Esophagus mucosa (tissue), 1 donor: ENCODE results near the gene MGST2. TPM values are rescaled to one million over a fixed set of nuclear protein-coding genes. Genes with fewer than 3 reads are reported as not detected.

Experiments
- ATAC-seq: fragments of 200-7000 bp; cut with Tn5 transposase; one replicate; pipeline ENCODE4 v1.9.1; 2020
- total RNA-seq: library from RNA; stranded (reverse); gene quantifications from one replicate; pipeline ENCODE4 v1.2.4, GENCODE V29; 2023
- donor health status: DM: yes; HTN: yes; CAD: no.

Gene MGST2
- total RNA-seq, 1 donor from 2014 or later, result 128 TPM

DNA sequence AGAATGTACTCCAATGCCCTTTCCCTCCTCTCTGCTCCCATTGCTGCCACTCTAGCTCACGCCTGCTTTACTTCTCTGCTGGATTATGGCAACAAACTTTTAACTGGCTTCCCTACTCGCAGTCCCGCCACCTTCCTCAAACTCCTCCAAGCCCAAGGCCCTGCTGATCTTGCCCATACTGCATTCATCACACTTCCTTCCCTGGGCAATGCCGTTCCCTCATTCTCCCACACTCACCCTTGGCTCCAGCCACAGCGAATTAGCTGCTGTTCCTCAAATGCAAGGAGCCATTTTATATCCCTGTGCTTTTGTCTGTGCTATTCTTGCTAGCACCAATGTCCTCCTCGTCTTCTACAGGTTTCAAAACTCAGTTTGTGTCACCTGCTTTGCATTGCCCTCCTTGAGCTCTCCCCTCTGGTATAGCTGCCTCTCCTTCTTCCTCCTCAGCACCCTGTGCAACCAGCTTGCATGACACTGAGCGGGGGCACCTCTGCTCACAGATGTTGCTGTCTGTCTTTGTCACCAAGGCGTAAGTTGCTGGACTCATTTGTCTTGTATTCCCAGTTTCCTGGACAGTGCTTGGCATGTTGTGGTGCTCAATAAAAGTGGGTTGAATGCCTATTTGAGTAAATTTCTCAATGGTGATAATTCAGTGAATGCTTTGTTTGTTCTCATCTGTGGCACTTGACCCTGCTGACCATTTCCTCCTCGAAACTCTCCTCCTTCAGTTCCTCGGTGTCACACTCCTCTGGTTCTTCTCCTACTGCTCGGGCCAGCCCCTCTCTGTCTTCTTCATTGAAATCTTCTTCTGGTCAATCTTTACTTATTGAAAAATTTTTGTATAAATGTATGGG, 22.4 kb upstream of the MGST2 start:
- ATAC-seq, result no peak

DNA sequence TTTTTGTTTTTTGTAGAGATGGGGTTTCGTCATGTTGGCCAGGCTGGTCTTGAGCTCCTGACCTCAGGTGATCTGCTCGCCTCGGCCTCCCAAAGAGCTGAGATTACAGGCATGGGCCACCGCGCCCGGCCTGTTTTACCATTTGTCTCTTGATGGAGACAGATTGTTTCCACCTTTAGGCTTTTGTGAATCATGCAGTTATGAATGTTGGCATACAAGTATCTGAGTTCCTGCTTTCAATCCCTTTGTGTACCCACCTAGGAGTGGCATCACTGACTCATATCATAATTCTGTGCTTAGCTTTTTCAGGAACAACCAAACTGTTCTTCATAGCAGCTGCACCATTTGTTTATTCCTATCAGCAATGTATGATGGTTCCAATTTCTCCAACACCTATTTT, 20.2 kb upstream of the MGST2 start:
- peak; percentile 95 for ATAC-seq

DNA sequence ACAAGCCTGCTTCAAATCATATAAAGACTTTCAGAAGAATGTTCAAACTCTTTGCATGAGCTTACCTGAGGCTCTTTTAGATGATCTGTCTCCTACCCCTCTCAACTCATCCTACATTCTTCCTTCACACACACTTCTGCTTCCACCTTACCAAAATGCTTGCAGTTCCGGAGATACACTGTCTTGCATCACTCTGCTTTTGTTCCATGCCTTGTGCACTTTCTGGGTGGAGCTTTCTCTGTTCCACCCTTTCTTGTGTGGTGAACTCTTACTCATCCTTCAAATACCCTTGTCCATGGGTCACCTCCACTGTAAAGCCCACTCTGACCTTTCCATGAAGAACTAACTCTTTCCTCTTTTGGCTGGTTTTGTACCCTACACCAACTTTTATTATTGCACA, 18.4 kb upstream of the MGST2 start:
- ATAC-seq, result peak; percentile 79

DNA sequence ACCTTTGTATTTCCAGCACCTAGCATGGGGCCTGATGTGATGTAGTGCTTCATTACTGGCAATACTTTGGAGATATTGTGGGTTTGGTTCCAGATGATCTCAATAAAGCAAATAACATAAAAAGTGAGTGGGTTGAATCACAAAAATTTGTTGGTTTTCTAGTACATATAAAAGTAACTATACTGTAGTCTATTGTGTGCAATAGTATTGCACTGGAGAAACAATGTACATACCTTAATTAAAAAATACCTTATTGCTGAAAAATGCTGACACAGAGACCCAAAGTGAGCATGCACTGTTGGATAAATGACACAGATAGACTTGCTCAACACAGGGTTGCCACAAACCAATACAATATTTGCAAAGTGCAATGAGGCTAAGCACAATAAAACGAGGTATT, 17.7 kb upstream of the MGST2 start:
- ATAC-seq, result no peak

DNA sequence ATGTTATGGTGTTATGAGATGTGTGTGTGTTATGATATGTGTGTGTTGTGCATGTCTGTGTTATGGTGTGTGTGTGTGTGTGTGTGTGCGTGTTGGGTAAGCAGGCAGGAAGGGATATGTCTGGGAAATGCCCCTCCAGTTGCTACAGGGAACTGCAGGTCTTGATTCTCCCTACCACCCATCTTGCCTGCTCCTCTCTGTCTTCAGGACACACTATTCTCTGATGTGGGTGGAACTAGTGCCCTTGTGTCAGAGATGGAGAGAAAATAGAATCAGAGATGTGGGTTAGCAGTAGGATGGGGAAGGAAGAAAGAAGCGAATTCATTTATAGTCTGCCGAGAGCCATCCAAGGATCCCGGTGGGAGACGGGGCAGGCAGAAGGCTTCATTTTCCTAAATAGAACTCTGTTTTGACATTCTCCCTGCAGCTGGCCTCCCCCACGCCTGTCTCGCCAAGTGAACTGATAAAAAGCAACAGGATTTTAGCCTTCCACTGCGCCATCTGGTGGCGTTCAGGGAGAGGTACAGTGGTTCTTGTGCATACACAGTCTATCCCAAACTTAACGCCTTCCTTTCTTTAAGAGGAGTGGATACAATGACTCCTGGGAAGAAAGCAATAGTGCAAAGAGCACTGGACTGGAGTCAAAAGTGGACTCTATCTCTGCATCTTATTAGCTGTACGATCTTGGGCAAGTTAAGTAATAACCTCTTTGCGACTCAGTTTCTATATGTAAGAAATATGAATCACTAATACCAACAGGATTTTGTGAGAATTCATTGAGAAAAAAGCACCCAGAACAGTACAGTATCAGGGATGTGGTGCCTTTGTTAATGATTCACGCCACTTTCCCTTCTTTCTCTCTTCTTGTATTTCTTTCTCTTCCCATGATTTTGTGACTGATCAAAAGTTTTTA, 14.1 kb upstream of the MGST2 start:
- peak; percentile 62 for ATAC-seq

DNA sequence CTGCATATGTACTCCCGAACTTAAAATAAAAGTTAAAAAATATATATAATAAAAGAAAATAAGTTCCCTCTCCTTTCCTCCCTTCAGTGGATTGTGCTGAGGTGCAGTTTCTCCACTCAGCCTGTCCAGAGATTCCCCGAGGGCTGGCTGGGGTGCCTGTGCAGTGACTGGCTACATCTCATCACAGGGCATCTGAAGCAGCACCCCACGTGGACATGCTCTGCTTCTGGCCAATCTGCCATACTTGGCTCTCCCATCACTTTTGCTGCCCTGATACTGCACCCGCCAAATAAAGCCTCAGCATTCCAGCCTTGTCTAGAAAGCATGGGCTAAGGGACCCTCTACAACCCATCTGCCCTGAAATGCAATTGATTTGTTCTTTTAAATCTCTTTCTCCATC, 11.1 kb upstream of the MGST2 start:
- ATAC-seq, result no peak

DNA sequence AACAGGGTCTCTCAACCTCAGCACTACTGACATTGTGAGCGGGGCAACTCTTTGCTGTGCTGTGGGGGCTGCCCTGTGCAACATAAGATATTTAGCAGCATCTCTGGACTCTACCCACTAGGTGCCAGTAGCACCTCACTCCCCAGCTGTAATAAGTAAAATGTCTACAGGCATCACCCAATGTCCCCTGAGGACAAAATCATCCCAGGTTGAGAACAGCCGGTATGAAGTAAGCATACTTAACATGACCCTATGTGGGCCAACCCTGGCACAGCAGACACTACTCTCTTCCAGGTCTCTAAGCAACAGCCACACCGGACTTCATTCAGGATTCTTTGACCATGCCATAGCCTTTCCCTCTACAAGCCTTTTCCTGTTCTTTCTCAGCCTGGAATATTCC, 10.5 kb upstream of the MGST2 start:
- peak; percentile 55 for ATAC-seq

DNA sequence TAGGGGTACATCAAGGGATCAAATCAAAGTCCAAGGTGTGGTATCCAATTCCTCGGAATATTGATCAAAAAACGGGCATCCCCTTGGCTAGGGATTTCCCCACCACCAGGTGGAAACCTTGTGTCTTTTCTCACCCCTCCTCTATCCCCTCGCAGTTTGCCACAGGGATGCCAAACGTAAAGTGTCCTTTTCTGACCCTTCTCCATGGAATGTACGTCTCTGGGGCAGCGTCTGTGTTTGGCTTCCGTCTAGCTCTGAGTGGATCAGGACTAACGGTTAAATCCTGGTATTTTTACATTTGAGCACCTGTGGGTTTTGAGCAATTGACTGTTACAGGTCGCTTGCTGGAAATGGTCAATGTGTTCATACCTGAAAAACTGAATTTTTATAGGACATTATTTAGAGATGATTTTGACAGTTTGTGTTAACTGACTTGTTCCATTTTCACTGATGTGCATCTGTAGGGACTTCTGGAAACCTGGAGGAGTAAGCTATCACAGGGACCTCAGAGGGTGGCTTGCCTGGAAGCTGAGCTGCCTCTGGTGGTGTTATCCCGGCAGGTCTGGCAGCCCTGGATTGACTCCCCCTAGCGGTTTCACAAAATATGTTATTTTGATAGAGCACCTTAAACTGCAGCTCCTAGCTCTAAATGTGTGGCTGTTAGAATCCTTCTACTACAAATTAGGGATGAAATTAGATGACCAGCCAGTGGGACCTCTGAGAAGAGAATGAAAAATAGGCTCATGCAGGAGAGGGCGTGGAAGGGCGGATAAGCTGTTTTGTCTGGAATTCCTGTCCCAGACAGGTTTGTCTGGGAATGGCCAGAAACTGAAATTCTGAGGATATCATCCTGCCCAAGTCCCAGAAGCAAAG, 8.8 kb upstream of the MGST2 start:
- ATAC-seq, result peak; percentile 73

DNA sequence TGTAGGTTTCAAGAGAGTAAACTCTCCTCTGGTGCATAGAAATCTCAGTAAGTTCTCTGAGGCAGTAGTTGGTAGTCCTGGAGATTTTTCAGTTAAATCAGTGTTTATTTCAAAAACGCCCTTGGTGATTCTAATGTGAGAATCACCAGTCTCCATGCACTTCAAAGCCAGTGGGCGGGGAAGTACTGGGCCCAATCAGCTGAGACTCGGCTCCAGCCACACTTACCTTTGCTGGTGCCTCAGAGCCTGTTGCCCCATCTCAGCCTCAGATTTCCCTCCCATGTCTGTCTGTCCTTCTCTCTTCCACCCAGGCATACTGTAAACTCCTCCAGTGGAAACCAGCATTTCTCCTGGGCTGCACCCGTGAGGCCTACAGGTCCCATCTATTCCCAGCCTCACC, 7.4 kb upstream of the MGST2 start:
- peak; percentile 57 for ATAC-seq

DNA sequence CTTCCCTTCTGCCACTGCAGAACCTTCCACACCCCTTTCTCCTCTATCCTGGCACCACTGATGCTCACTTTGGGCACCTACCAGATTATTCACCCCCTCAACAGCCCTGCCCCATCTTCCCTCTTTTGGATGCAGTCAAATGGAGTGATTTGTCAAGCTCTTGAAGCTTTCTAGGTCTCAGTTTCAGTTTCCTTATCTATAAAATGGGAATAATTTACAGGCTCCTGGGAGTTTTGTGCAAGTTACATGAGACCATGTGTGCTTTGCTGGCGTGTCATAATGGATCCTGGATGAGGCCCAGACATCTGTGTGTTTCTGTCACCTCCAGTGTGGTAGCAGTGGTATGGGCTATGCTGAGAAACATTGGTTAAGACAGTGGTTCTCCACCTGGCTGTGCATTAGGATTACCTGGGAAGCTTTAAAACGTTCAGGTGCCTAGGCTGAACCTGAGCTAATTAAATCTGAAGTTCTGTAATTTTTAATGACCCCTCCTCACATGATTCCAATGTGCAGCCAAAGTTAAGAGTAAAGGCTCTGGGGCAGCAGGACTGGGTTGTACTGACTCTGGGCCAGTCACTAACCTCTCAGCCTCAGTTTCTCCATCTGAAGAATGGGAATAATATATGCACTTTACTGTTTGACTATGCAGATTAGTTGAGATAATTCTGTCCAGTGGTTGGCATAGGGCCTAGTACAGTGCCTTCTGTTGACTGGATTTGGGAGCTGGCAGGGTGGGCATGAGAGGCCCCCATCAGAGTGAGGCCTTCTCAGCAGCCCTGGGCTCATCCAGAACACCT, 6.8 kb upstream of the MGST2 start:
- no peak for ATAC-seq

DNA sequence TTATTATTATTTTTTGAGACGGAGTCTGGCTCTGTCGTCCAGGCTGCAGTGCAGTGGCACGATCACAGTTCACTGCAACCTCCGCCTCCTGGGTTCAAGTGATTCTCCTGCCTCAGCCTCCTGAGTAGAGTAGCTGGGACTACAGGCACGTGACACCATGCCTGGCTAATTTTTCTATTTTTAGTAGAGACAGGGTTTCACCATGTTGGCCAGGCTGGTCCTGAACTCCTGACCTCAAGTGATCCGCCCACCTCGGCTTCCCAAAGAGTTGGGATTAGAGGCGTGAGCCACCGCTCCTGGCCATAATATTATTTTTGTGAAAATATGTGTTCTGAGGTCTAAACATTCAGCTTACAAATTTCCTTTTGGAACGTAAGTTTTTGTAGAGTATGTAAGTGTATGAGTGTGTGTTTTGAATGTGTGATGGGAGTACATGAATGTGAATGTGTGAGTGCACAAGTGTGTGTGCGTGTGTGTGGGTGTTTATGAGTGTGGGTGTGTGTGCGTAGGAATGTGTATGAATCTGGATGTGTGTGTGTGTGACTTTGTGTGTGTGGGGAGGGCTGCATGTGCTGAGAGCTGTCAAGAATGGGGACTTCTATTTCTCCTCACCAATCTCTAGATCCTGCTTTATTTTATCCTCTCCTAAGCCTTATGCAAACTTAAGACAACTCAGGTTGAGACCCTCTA, 5.7 kb upstream of the MGST2 start:
- ATAC-seq, result no peak

DNA sequence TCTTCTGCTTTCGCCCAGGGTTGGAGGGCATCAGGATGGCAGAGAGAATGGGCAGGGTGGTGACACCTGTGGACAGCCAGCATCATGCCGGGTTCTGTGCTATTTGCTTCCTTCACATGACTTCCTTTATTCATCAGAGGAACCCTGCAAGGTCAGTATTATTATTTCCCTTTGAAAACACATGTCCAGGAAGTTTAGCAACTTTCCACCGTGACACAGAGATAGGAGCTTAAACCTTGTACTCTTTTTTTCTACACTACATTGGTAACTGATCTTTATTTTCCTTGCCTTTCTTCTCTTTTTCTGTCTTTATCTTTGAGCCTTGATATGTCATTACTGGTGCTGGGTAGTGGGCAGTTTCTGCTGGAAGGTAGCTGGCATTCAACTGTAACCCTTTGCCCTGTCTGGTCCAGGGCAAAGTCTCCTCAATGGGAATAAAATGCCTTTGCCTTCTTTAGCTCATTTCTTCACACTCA, 5.0 kb upstream of the MGST2 start:
- ATAC-seq, result no peak

DNA sequence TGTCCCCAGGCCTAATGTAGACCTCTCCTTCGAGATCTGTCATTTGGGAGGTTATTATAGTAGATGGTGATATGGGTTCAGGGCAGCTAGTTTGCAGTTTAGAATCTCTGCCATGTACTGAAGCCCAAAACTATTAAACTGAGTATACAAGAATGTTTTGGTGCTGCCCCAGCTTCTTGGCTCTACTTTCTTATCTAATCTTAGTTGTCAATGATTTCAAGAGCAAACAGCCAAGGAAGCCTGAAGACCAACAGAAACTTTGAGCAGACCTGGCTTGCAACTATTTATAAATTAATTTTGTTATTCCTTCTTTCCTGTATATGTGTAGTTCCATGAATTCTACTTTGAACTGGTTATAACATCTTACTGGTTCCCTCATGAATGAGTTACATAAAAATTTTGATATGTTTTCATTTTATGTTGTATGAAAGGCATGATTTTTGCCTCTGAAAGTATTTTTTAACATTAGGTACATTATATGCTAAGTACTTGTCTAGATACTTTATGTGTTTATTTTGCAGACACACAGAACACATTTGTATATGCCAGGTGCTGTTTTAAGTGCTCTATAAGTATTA, 2.0 kb upstream of the MGST2 start:
- no peak for ATAC-seq

DNA sequence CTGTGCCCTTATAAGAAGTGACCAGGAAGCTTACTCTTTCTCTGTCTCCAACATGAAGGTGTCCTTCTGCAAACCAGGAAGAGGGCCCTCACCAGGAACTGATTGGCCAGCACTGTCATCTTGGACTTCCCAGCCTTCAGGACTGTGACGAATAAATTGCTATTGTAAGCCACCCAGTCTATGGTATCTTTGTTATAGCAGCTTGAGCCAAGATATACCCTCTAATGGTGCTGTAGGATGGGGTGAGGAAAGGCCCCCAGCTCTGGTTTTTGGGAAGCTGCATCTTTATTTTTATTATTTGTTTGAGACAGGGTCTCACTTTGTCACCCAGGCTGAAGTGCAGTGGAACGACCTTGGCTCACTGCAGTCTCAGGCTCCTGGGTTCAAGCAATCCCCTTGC, 1.2 kb upstream of the MGST2 start:
- ATAC-seq, result no peak

DNA sequence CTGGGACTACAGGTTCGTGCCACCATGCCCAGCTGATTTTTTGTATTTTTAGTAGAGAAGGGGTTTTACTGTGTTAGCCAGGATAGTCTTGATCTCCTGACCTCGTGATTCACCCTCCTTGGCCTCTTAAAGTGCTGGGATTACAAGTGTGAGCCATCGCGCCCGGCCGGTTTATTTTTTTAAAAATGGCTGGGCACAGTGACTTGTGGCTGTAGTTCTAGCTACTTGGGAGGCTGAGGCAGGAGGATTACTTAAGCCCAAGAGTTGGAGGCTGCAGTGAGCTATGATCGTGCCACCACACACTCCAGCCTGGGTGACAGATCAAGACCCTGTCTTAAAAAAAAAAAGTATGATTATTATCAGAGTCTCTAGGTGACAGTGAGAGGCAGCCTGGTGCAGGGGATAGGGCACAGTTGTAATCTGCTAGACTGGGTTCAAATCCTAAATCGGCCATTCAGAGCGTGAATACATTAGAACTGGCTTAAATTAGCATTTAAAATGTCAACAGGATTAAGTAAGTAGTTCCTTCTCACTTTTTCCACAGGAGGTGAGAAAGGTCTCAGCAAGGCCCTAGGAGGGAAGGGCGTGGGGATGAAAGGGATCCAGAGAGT, 435 bp upstream of the MGST2 start:
- ATAC-seq, result no peak

DNA sequence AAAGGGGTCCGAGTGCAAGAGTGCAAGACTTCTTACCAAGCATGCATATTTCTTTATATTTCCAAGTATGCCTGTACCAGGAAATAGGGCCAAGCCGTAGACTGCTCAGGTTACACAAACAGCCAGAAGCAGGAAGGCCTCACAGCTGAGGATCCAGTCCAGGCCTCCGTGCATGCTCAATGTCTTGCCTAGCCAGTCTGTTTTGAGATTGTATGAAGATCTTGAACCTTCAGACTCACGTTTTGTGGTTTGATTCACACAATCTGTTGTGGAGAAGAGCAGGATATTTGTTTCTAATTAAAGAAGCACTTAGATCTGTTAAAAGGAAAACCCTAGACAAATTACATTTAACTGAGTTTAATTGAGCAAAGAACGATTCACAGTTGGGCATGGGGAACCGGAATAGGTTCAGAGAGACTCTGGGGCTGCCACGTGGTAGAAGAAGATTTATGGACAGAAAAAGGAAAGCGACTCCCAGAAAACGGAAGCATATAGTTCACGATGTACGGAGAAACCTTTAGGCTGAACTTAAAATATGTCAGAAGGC, 1.2 kb downstream of the MGST2 start:
- ATAC-seq, result peak; percentile 79

DNA sequence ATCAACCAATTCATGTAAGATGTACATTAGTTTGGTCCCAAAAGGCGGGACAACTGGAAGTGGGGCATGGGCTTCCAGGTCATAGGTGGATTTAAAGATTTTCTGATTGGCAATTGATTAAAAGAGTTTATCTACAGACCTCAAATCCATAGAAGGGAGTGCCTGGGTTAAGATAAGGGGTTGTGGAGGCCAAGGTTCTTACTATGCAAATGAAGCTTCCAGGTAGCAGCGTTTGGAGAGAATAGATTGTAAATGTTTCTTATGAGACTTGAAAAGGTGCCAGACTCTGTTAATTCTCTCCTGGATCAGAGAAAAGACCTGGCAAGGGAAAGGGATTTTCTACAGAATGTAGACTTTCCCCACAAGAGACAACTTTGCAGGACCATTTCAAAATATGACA, 2.4 kb downstream of the MGST2 start:
- ATAC-seq, result no peak

DNA sequence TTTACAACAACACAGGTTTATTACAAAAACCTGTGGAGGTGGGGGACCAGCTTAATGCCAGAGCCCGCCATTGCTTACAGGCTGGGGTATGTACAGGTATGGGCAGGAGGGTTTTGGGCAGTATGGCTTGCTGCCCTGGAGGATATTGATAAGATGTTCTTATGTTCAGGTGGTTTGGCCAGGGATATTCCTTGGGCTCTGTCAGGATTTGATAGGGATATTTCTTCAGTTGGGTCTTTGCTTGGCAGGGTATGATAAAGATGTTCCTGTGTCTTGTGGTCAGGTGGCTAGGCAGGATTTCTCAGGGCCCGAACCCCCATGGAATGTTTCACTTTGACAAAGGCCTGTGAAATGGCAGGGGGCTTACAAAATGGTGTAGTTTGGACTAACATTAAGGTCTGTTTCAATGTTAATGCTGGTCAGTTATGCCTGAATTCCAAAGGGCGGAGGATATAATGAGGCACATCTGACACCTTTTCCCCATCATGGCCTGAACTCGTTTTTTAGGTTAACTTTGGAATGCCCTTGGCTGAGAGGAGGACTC, 3.1 kb downstream of the MGST2 start:
- no peak for ATAC-seq

DNA sequence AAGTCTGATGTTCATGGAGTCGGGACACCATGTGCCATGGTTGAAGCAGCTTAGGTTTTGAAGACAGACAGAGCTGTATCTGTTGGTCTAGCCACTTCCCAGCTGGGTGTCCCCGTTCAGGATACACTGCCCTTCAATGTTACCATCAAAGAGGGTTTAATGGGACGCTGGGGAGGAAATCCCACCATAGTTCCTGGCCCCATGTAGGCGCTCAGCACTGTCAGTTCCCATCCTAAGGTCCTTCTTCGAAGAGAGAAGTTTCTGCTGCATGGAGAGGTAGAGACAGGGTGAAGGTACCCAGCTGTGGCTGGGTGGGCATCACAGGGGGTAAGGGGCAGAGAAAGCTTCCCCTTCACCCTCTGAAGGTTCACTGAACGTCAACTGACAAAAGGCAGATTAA, 3.7 kb downstream of the MGST2 start:
- no peak for ATAC-seq

DNA sequence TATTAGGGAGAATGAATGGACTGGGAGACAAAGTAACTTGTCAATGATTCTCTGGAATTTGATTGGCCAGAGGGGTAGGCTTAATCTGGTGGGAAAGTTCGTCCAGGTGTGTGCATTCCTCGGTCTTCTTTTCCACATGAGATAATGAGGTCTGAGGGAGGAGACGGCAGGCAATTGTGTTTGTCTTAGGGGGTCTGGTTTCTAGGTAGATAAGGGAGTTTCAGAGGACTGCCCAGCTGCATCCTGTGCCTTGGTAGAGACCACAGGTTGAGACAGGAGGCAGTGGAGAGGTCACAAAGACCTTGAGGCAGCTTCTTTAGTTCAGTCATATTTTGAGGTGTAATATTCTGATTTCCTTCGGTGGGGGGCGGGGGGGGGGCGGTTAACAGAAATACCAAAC, 4.3 kb downstream of the MGST2 start:
- ATAC-seq, result no peak
